ENCODE results near the gene SLC25A53. TPM values are rescaled to one million over a fixed set of nuclear protein-coding genes. Genes with fewer than 3 reads are reported as not detected.

The SLC25A53 gene
- polyA plus RNA-seq, 2 of the 4 experiments (the other 2 are of a cell fraction) = 4.6 to 5.0 TPM

DNA sequence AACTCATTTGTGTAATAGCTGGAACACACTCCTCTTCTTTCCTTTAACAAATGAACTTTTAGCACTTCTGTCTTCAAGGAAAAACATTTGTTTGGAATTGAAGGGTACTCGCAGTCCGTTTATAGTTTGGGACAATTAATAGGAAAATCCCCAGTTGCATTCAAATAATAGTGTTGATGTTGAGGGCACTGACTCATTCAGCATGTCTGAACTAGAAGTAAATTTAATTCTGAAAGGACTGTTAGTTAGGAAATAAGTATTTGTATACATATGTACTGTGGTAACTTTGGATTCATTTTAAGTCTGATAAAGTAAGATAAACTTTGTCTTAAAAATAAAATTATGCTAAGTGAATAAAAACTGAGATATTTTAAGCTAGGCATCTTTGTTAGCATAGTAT, 36.7 kb upstream of the SLC25A53 start:
- no peaks in the 10 kb centered on the region for H3K4me1 ChIP-seq
- no peak overlapping the region for H3K4me2 ChIP-seq
- DNase-seq (ENCODE audit: low read depth in 1 of 2, low spot score in 1 of 2) (no peak), ATAC-seq (no peak), FAIRE-seq (peak; percentile 70)
- H3K27ac ChIP-seq = no peak overlapping the region
- H3K4me3 ChIP-seq = no peak overlapping the region
- CTCF ChIA-PET = interaction anchor here (0.8 to 1.6 kb wide), 2 partner anchors 27 to 77 kb away, joined by 3 to 7 read pairs; partner anchors contain the start of gene FAM199X
- H3K9me3 ChIP-seq = no peaks in the 10 kb centered on the region
- WGBS (ENCODE audit: missing lambda C conversion rate) = 96% methylated on average over 2 of the region's 2 CpGs
- POLR2A ChIA-PET = no interaction called here
- TF ChIP-seq EHMT2 (IDR thresholded peaks at IDR 0.05; ENCODE audit: low read depth) (no peak), KDM1A (IDR thresholded peaks at IDR 0.05; ENCODE audit: low read depth) (no peak), POLR2AphosphoS2 (conservative IDR thresholded peaks at IDR 0.05; ENCODE audit: low read length) (no peak), JUN (IDR thresholded peaks at IDR 0.05) (no peak), MYC (IDR thresholded peaks at IDR 0.05; ENCODE audit: borderline replicate concordance, low read length) (no peak), CHD4 (IDR thresholded peaks at IDR 0.05; ENCODE audit: borderline replicate concordance) (no peak), MAFK (IDR thresholded peaks at IDR 0.05; ENCODE audit: partially characterized antibody) (no peak)
- TF ChIP-seq, protein P1, sequence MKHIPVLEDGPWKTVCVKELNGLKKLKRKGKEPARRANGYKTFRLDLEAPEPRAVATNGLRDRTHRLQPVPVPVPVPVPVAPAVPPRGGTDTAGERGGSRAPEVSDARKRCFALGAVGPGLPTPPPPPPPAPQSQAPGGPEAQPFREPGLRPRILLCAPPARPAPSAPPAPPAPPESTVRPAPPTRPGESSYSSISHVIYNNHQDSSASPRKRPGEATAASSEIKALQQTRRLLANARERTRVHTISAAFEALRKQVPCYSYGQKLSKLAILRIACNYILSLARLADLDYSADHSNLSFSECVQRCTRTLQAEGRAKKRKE (CRISPR knock-in tag; IDR thresholded peaks at IDR 0.05; ENCODE audit: low read depth) = no peak

DNA sequence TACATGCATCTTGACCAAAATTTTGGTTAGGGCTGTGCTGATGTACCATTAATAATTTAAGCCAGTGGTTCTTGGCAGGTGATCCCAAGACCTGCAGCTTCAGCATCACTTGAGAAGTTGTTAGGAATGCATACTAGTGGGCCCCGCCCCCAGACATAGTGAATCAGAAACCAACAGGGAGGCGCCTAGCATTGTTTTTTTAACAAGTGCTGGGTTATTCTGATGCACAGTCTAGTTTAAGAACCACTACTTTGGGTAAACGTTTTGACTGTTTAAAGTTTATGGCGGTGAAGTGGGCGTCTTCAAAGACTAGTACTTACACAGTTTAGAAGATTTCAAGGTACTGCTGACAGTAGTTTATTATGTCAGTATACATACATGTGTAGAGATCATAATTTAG, 33.0 kb upstream of the SLC25A53 start:
- no peak overlapping the region for H3K27ac ChIP-seq
- no peak overlapping the region for H3K4me2 ChIP-seq
- DNase-seq (ENCODE audit: low read depth in 1 of 2, low spot score in 1 of 2) = no peak
- 68% methylated on average over 5 of the region's 5 CpGs for WGBS (ENCODE audit: missing lambda C conversion rate)
- no peak overlapping the region for H3K4me3 ChIP-seq
- ATAC-seq = no peak
- ChIA-PET CTCF (no interaction called here), POLR2A (no interaction called here)
- FAIRE-seq = no peak
- TF ChIP-seq BHLHE40 (IDR thresholded peaks at IDR 0.05; ENCODE audit: low read depth, low read length) (no peak), NR3C1 (IDR thresholded peaks at IDR 0.05) (no peak), SMC3 (IDR thresholded peaks at IDR 0.05) (no peak), ESRRA (IDR thresholded peaks at IDR 0.05; ENCODE audit: borderline replicate concordance, low read length) (no peak)
- H3K9me3 ChIP-seq = no peaks in the 10 kb centered on the region
- H3K4me1 ChIP-seq = no peaks in the 10 kb centered on the region

DNA sequence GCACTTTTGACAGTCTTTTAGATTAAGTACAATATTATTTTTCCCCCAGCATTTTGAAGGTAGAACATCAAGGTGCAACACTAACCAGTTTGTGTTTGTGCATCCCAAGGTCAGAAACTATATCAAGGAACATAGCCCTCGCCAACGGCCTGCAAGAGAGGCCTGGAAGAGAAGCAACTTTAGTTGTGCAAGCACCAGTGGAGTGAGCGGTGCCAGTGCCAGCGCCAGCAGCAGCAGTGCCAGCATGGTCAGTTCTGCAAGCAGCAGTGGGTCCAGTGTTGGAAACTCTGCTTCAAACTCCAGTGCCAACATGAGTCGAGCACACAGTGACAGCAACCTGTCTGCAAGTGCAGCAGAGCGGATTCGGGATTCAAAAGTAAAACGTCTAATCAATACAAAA, 31.1 kb upstream of the SLC25A53 start:
- CTCF ChIA-PET = interaction anchor here (1.4 kb wide), 1 partner anchor 82 kb away, joined by 3 read pairs; no protein-coding TSS in a partner anchor
- Histone ChIP-seq H3K9me3 (no peaks in the 10 kb centered on the region), H3K4me2 (no peak overlapping the region), H3K27ac (no peak overlapping the region), H3K4me1 (no peaks in the 10 kb centered on the region), H3K4me3 (no peak overlapping the region)
- 90% methylated on average over 6 of the region's 8 CpGs for WGBS (ENCODE audit: missing lambda C conversion rate)
- POLR2A ChIA-PET = no interaction called here
- no peak for DNase-seq (ENCODE audit: low read depth in 1 of 2, low spot score in 1 of 2)
- TF ChIP-seq SMC3 (IDR thresholded peaks at IDR 0.05) = no peak
- TF ChIP-seq, protein P2, sequence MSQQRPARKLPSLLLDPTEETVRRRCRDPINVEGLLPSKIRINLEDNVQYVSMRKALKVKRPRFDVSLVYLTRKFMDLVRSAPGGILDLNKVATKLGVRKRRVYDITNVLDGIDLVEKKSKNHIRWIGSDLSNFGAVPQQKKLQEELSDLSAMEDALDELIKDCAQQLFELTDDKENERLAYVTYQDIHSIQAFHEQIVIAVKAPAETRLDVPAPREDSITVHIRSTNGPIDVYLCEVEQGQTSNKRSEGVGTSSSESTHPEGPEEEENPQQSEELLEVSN (IDR thresholded peaks at IDR 0.05; ENCODE audit: borderline replicate concordance, low read depth) = no peak
- no peak for TF ChIP-seq HDAC2 (IDR thresholded peaks at IDR 0.05)
- TF ChIP-seq CTCF (IDR thresholded peaks at IDR 0.05) = no peak
- TF ChIP-seq CHD2 (IDR thresholded peaks at IDR 0.05; ENCODE audit: low read length, partially characterized antibody) = no peak
- no peak for TF ChIP-seq RARB (CRISPR knock-in tag; IDR thresholded peaks at IDR 0.05)
- no peak for TF ChIP-seq REST (IDR thresholded peaks at IDR 0.05)
- TF ChIP-seq TFCP2L1 (CRISPR knock-in tag; IDR thresholded peaks at IDR 0.05) = no peak
- TF ChIP-seq TP53 (CRISPR knock-in tag; IDR thresholded peaks at IDR 0.05) = no peak
- TF ChIP-seq PHF8 (IDR thresholded peaks at IDR 0.05; ENCODE audit: borderline replicate concordance, low read depth) = no peak
- TF ChIP-seq HOXA7 (CRISPR knock-in tag; IDR thresholded peaks at IDR 0.05) = no peak
- TF ChIP-seq NPAS2 (CRISPR knock-in tag; IDR thresholded peaks at IDR 0.05; ENCODE audit: borderline replicate concordance) = no peak
- TF ChIP-seq PBX3 (IDR thresholded peaks at IDR 0.05) = no peak
- no peak for TF ChIP-seq FOSL2 (IDR thresholded peaks at IDR 0.05)
- TF ChIP-seq FOSL2 (CRISPR knock-in tag; IDR thresholded peaks at IDR 0.05) = no peak
- no peak for TF ChIP-seq BCL3 (IDR thresholded peaks at IDR 0.05)
- ATAC-seq = no peak
- FAIRE-seq = no peak

All from A549 (cell line).